Endodermal cell (in vitro differentiated cells): Measurements from ENCODE around the gene TRIM42. TPM values are rescaled to one million over a fixed set of nuclear protein-coding genes. Genes with fewer than 3 reads are reported as not detected.

Experiments used
- DNase-seq: peaks from one replicate; pipeline ENCODE4 v3.0.0-alpha.2; 2017
- H3K27ac ChIP-seq: 2 replicates; pipeline ENCODE4 v1.5.1; 2013; ENCODE audit warnings: mild to moderate bottlenecking, low read depth, low read length, moderate library complexity
- H3K27me3 ChIP-seq: 2 replicates; pipeline ENCODE4 v1.6.1; 2013; ENCODE audit warnings: mild to moderate bottlenecking, low read length, moderate library complexity; ENCODE audit not compliant: insufficient read depth, control insufficient read depth, poor library complexity, severe bottlenecking
- H3K36me3 ChIP-seq: 2 replicates; pipeline ENCODE4 v1.7.0; 2013; ENCODE audit warnings: mild to moderate bottlenecking, low read length, moderate library complexity; ENCODE audit not compliant: control insufficient read depth, insufficient read depth
- H3K4me1 ChIP-seq: one replicate; pipeline ENCODE4 v1.7.0; 2013; ENCODE audit warnings: low read length; ENCODE audit not compliant: control insufficient read depth, insufficient read depth
- H3K4me3 ChIP-seq: 2 replicates; pipeline ENCODE4 v1.5.1; 2013; ENCODE audit warnings: mild to moderate bottlenecking, low read length, moderate library complexity
- H3K9ac ChIP-seq: 2 replicates; pipeline ENCODE4 v1.6.1; 2013; ENCODE audit warnings: mild to moderate bottlenecking, low read length, moderate library complexity; ENCODE audit not compliant: poor library complexity, severe bottlenecking; ENCODE audit errors: extremely low read depth
- H3K9me3 ChIP-seq: 2 replicates; pipeline ENCODE4 v1.6.1; 2013; ENCODE audit warnings: mild to moderate bottlenecking, low read length, moderate library complexity; ENCODE audit not compliant: control insufficient read depth
- H3K27ac Mint-ChIP-seq: 2 replicates; pipeline ENCODE4 v1.8.0; 2020; ENCODE audit warnings: mixed read lengths
- H3K27me3 Mint-ChIP-seq: 2 replicates; pipeline ENCODE4 v1.8.0; 2021; ENCODE audit warnings: mild to moderate bottlenecking, mixed read lengths; ENCODE audit not compliant: insufficient read depth
- H3K36me3 Mint-ChIP-seq: 2 replicates; pipeline ENCODE4 v1.8.0; 2020; ENCODE audit warnings: low read depth, mixed read lengths
- H3K4me1 Mint-ChIP-seq: 2 replicates; pipeline ENCODE4 v1.8.0; 2020; ENCODE audit warnings: mixed read lengths
- H3K4me3 Mint-ChIP-seq: 2 replicates; pipeline ENCODE4 v1.8.0; 2020; ENCODE audit warnings: mild to moderate bottlenecking, moderate library complexity, mixed read lengths
- H3K9me3 Mint-ChIP-seq: 2 replicates; pipeline ENCODE4 v1.8.0; 2020; ENCODE audit warnings: mild to moderate bottlenecking, mixed read lengths
- WGBS, 2 experiments: methylation state at CpG; one replicate each; pipeline versions ENCODE4 v1.1.5 to v1.1.7; 2013; ENCODE audit warnings: missing lambda C conversion rate in 2 of 2, mixed read lengths in 1 of 2; ENCODE audit not compliant: insufficient coverage in 1 of 2, insufficient read length in 1 of 2; 5-methylcytosine and 5-hydroxymethylcytosine counted together
- total RNA-seq, 2 donors: library from RNA; stranded (reverse); fragmentation: NEBNext Ultra II Directional in 1 of 2; extraction: Animal tissue kit (Norgen Biotek cat#: 25700) in 1 of 2; gene quantifications; 2 replicates in 1 of 2; 3 replicates in 1 of 2; pipeline ENCODE4 v1.2.1, GENCODE V29; 2021
- TF ChIP-seq, protein P1 (sequence below): fragments of 200-600 bp; sonication (generic); conservative IDR thresholded peaks from 2 replicates; pipeline ENCODE4 v1.5.0; 2021; ENCODE audit warnings: antibody characterized with exemption, mild to moderate bottlenecking

Gene TRIM42
- total RNA-seq, 2 donors from 2014 or later: not detected

DNA sequence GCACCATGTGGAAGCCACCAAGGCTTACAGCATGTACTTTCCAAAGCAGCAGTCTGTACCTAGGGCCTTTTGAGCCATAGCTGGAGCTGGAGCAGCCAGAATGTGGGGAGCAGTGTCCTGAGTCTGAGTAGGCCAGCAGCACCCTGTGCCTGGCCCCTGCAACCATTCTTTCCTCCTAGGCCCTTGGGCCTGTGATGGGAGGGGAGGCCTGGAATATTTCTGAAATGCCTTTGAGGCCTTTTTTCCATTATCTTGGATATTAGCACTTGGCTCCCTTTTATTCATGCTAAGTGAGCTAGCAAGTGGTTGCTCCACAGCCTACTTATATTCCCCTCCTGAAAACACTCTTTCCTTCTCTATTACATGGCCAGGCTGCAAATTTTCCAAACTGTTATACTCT is 28.1 kb downstream of the TRIM42 start:
- H3K36me3 ChIP-seq: no peaks in the 10 kb centered on the region
- peaks cover 10% of the 10 kb centered on the region for H3K9me3 ChIP-seq
- peaks cover 3% of the 10 kb centered on the region for H3K4me1 ChIP-seq
- no peaks in the 10 kb centered on the region for H3K27me3 ChIP-seq
- peaks cover 21% of the 10 kb centered on the region for H3K9me3 Mint-ChIP-seq
- H3K27ac ChIP-seq: no peak overlapping the region
- no peak overlapping the region for H3K4me3 Mint-ChIP-seq
- no peak overlapping the region for H3K4me3 ChIP-seq
- no peak overlapping the region for H3K9ac ChIP-seq
- DNase-seq: no peak
- H3K27me3 Mint-ChIP-seq: peaks cover 4% of the 10 kb centered on the region
- peaks cover under 1% of the 10 kb centered on the region for H3K4me1 Mint-ChIP-seq
- TF ChIP-seq, protein P1, sequence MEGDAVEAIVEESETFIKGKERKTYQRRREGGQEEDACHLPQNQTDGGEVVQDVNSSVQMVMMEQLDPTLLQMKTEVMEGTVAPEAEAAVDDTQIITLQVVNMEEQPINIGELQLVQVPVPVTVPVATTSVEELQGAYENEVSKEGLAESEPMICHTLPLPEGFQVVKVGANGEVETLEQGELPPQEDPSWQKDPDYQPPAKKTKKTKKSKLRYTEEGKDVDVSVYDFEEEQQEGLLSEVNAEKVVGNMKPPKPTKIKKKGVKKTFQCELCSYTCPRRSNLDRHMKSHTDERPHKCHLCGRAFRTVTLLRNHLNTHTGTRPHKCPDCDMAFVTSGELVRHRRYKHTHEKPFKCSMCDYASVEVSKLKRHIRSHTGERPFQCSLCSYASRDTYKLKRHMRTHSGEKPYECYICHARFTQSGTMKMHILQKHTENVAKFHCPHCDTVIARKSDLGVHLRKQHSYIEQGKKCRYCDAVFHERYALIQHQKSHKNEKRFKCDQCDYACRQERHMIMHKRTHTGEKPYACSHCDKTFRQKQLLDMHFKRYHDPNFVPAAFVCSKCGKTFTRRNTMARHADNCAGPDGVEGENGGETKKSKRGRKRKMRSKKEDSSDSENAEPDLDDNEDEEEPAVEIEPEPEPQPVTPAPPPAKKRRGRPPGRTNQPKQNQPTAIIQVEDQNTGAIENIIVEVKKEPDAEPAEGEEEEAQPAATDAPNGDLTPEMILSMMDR: no peak
- H3K36me3 Mint-ChIP-seq: no peaks in the 10 kb centered on the region
- H3K27ac Mint-ChIP-seq: no peak overlapping the region

DNA sequence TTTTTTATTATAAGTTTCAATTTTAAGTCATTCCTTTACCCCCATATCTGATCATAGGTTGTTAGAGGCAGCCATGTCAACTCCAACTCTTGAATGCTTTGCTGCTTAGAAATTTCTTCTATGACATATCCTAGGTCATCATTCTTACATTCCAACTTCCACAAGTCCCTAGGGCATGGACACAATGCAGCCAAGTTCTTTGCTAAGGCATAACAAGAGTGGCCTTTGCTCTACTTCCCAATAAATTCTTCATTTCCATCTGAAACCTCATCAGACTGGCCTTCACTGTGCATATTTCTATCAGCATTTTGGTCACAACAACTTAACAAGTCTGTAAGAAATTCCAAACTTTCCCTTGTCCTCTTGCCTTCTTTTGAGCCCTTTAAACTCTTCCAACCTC is 28.5 kb downstream of the TRIM42 start:
- peaks cover 21% of the 10 kb centered on the region for H3K9me3 Mint-ChIP-seq

DNA sequence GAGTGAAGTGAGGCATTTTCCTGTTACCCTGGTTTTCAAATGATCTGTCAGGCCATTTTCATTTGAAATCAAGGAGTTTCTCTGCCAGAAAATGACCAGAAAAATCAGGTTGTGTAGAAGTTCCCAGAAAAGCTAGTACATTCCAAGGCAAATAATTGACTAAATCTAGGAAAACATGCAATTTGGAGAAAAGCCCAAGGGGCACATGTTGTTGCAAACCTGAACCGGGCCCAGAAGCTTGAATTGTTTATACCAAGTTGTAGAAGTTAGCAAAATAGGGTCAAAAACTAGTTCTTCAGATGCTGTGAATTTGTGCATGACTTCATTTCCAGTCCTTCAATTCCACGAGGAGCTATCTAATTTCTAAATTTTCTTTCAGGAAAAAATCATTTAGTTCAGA is 31.0 kb downstream of the TRIM42 start:
- peaks cover 8% of the 10 kb centered on the region for H3K4me1 Mint-ChIP-seq
- H3K9me3 Mint-ChIP-seq: peaks cover 21% of the 10 kb centered on the region
- no peaks in the 10 kb centered on the region for H3K27me3 ChIP-seq

More for the DNA sequence above, 28.5 kb downstream of the TRIM42 start:
- H3K27me3 Mint-ChIP-seq: peaks cover 4% of the 10 kb centered on the region
- Histone ChIP-seq H3K9me3 (peaks cover 10% of the 10 kb centered on the region), H3K36me3 (no peaks in the 10 kb centered on the region), H3K9ac (no peak overlapping the region), H3K27ac (no peak overlapping the region), H3K27me3 (no peaks in the 10 kb centered on the region), H3K4me1 (peaks cover 6% of the 10 kb centered on the region), H3K4me3 (no peak overlapping the region)
- H3K27ac Mint-ChIP-seq: no peak overlapping the region
- DNase-seq: no peak
- H3K36me3 Mint-ChIP-seq: no peaks in the 10 kb centered on the region
- H3K4me1 Mint-ChIP-seq: peaks cover 5% of the 10 kb centered on the region
- TF ChIP-seq, protein P1: no peak
- no peak overlapping the region for H3K4me3 Mint-ChIP-seq

More for the DNA sequence above, 31.0 kb downstream of the TRIM42 start:
- DNase-seq: no peak
- H3K36me3 ChIP-seq: no peaks in the 10 kb centered on the region
- peaks cover 6% of the 10 kb centered on the region for H3K4me1 ChIP-seq
- 93 to 100% methylated on average over 1 to 2 of the region's 2 CpGs for WGBS, 2 experiments
- H3K9ac ChIP-seq: no peak overlapping the region
- TF ChIP-seq, protein P1: no peak
- no peak overlapping the region for H3K27ac ChIP-seq
- H3K4me3 Mint-ChIP-seq: no peak overlapping the region
- no peak overlapping the region for H3K4me3 ChIP-seq
- H3K36me3 Mint-ChIP-seq: no peaks in the 10 kb centered on the region
- peaks cover 17% of the 10 kb centered on the region for H3K9me3 ChIP-seq
- peaks cover 4% of the 10 kb centered on the region for H3K27me3 Mint-ChIP-seq
- H3K27ac Mint-ChIP-seq: no peak overlapping the region
